ENCODE results near the gene LYG1.
"Not testable (repeated sequence)": the region's sequence is repeated elsewhere in the genome, so short reads cannot be mapped to it uniquely, and the experiment has no call there.

The LYG1 gene

GRCh38 chr2:99278195-99278765 is 22.7 kb downstream of the LYG1 start:
- DNase-seq (ENCODE audit: low read depth in 3 of 3, low spot score in 1 of 3): not testable (repeated sequence)

DNA sequence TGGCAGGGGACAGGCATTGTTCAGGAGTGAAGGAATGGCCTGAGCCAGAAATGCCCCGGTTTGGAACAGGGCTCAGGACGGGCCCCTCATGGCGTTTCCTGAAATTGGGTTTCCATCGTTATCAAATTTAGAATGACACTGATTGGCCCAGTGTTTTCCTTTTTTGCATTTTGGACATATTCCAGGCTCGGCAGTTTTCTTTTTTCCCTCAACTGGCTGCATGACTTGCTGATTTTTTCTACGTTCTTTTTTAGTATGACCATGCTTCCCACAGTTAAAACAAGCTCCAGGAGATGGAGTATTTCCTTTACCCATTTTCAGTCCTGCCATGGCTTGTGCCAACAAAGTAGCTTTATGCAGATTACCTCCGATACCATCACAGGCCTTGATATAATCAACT is 25.1 kb downstream of the LYG1 start:
- no peak for DNase-seq (ENCODE audit: low read depth in 3 of 3, low spot score in 1 of 3)

DNA sequence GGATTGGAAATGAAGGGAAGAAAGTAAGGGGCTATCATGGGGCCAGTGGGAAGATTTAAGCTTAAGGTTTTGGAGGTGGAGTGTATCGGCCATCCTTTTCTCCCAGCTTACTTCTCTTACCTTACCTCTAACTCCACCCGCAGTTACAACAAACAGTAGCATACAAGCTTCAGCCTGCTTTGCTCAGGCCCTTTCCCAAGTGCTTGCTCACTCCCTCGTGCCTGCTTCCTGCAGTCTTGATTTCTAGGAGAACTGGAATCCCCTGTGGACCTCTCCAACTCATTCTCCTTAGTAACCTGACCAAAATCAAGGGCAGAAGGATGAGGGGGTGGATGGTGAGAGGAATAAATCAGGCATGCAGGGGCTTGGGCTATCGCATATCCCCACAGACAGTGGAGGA is 39.8 kb downstream of the LYG1 start:
- DNase-seq (ENCODE audit: low read depth in 3 of 3, low spot score in 1 of 3): no peak

- DNase-seq (ENCODE audit: low read depth in 3 of 3, low spot score in 1 of 3): no peak
Measured at GRCh38 chr2:99260184-99260583, 40.8 kb downstream of the LYG1 start.

DNA sequence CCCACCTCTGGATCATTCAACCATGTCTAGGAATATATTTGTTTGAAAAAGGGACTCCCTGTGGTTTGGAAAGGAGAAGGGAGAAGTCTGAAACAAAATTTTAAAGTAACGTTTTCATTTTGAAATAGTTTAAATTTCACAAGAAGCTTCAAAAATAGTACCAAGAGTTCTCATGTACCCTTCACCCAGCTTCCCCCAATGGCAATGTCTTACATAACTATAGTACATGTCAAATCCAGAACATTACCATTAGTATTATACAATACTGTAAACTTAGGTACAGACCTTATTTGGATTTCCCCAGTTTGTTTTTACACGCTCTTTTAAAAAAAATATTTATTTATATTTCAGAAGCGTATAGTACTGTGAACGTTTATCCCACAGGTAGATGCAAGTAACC is 41.5 kb downstream of the LYG1 start:
- no peak for DNase-seq (ENCODE audit: low read depth in 3 of 3, low spot score in 1 of 3)

GRCh38 chr2:99256677-99257076 is 44.3 kb downstream of the LYG1 start:
- no peak for DNase-seq (ENCODE audit: low read depth in 3 of 3, low spot score in 1 of 3)

DNA sequence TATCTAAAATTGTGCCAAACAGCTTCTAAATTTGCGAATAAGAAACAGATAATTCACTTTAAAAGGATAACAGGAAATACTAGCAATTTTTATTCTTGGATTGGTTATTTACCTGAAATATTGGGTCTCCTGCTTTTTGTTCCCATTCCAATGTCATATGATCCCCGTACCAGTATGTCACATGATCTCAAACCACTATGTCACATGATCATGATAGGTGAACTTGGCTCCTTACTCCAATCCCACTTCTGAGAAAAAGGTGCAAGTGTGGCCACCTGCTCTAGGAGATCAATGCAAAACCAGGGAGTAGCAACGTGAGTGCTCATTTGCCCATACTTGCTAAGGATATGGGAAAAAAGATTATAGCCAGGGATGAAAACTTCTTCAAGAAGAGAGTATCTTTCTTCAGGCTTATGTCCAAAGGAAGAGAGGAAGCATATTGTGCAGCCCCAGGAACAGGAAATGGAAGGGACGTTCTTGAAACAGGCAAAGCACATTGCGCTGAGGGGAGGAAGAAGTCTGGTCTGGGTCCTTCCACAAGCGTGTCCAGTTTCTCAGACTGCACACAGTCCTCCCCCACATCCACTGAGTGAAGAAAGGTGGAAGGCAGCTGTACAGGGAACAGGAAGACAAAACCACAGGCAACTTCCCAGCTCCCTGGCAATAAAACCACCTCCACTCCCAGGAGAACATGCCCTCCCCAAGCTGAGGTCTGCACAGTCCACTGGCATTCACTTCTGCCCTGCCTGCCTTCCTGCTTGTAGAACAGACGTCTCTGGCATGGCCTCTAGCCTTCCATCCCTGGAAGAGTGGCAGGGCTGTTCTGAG is 45.3 kb downstream of the LYG1 start, which contains the start of gene LYG2:
LYG2 (minus strand) TSS at position 176 of the 828 bp plus-strand sequence. CDS start 1,406 bp downstream, outside the sequence.
- DNase-seq (ENCODE audit: low read depth in 3 of 3, low spot score in 1 of 3): no peak

DNA sequence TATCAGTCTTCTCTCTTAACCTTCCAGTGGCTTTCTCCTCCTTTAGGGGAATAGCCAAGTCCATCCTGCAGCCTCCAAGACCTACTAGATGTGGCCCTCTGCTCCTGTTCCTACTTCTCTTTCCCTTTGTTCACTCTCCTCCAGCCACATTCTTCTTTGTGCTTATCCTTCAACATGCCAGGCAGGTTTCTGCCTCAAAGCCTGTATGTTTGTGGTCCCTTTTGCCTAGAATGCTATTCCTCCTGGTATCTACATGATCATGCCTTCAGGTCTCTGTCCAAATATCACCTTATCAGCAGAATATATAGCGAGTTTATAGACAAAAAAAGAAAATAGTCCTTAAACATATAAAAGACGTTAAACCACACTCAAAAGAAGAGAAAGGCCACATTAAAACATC is 51.0 kb downstream of the LYG1 start:
- DNase-seq (ENCODE audit: low read depth in 3 of 3, low spot score in 1 of 3): no peak

DNA sequence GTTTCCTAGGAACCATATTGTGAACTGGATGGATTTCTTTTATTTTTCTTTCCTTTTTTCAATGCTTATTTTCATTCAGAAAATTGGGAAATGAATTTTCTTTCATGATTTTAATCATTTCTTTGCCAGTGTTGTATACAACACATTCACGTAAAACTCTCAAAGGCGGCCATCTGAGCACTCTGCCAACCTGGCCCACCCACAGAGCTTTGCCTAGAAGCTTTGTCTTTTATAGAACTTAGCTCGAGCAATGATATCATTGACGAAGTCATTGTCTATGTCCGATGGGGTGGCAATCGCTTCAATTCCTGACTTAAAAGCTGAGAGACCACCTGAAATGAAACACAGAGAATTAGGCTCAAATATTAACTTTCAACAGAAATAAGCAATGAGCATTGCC is 58.8 kb downstream of the LYG1 start:
- no peak for DNase-seq (ENCODE audit: low read depth in 3 of 3, low spot score in 1 of 3)

- DNase-seq (ENCODE audit: low read depth in 3 of 3, low spot score in 1 of 3): no peak
Measured at GRCh38 chr2:99240431-99240830, 60.6 kb downstream of the LYG1 start.

- no peak for DNase-seq (ENCODE audit: low read depth in 3 of 3, low spot score in 1 of 3)
Measured at GRCh38 chr2:99238599-99238998, 62.4 kb downstream of the LYG1 start.

Data from stimulated activated CD4-positive, alpha-beta T cell treated with anti-CD3 and anti-CD28 coated beads, TNF-alpha, amount 100 ng/mL, for 1 hour (primary cell).